NCI-H748 (cell line): Measurements from ENCODE around the gene ANG.
A peak's percentile ranks its signal among the peaks of the same experiment; 100 is the strongest.

Experiments
- DNase-seq: peaks from one replicate; lab custom pipeline; 2025; ENCODE audit not compliant: unreplicated experiment; lab: John Stamatoyannopoulos, UW

The ANG gene

DNA sequence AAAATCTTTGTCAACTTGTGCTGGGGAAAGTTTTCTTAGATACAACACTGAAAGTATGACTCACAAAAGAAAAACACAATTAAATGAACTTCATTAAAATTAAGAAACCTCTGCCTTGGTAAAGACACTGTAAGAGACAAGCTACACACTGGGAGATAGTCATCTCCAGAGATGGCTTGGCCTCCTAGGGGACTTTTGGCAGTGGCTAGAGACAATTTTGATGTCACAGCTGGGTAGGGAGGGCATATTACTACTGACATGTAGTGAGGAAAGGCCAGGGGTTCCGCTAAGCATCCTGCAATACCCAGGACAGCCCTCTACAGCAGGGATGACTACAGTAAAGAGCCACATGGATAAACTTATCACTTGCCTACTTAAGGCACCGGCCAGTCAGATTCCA lies 12.9 kb upstream of the ANG start:
- DNase-seq: no peak

DNA sequence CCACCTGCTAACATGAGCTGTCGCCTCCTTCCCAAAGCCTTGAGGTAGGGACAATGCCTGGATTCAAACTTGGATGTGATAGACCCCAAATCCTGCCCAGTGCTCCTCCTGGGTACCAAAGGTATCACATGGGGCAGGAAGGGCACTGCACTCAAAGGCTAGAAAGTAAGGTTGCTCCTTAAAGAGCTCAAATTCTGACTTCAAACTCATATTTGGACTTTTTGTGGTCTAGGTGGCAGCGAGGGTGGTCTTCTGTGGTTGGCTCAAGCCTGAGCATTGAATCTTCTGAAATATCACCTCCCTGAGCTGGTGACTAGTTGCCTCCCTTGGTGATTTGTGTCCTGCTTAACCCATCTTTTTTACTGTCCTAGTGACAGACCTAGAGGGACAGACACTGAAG lies 12.5 kb upstream of the ANG start:
- no peak for DNase-seq

DNA sequence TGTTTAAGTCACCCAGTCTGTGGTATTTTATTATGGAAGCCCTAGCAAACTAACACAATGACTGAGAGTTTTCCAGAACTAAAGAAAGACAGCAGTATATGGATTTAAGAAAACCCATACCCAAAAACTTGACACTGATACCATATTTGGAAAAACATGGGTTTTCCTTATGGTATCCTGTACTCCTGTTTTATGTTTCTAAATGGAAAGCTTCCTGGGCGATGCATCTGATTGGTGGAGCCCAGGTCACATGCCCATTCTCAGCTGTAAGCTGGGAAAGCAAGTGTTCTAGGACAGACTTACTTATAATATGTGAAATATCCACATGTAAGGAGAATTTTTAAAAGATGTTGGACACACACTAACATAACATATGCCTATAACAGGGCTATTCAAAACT lies 8.7 kb upstream of the ANG start:
- DNase-seq: peak; percentile 48

- no peak for DNase-seq
Measured at GRCh38 chr14:20680363-20680762, 8.2 kb upstream of the ANG start.

DNA sequence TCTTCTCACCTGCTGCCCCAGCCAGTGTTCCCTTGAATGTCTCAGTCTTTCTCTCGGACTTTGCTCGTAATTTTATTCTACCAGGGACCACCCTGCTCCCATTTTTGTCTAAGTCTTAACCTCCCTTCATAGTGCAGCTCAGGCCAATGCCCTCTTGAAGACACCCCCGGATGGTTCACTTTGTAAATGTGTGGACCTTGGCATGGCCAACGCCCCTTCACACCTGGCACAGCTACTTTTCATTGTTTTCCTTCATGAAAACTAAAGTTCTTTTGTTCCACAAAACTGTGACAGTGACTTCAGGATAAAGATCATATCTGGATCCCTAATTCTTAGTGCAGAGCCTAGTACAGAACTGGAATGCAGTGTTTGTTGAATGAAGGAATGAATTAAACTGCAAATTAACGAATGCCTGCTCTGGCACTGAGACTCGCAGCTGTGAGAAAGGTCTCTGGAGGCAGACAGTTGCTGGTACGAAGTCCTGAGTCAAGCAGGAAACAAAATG lies 7.7 kb upstream of the ANG start:
- peak; percentile 31 for DNase-seq

GRCh38 chr14:20681348-20682126 lies 7.0 kb upstream of the ANG start:
- peak; percentile 87 for DNase-seq

DNA sequence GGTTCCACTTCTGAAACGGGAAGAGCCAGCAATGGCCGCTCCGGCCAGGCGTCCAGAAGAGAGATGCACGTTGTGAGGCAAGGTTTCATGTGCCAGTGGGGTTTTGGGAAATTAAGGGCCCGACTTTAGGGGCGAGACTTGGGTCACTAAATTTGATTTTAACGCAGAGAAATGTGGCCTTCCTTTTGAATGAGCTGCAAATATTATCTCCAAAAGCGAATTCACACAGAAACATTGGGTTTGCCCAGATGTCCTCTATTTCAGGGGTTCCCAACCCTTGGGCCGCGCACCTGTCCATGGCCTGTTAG lies 6.5 kb upstream of the ANG start:
- DNase-seq: no peak

- peak; percentile 94 for DNase-seq
Measured at GRCh38 chr14:20682435-20683124, 6.0 kb upstream of the ANG start.

DNA sequence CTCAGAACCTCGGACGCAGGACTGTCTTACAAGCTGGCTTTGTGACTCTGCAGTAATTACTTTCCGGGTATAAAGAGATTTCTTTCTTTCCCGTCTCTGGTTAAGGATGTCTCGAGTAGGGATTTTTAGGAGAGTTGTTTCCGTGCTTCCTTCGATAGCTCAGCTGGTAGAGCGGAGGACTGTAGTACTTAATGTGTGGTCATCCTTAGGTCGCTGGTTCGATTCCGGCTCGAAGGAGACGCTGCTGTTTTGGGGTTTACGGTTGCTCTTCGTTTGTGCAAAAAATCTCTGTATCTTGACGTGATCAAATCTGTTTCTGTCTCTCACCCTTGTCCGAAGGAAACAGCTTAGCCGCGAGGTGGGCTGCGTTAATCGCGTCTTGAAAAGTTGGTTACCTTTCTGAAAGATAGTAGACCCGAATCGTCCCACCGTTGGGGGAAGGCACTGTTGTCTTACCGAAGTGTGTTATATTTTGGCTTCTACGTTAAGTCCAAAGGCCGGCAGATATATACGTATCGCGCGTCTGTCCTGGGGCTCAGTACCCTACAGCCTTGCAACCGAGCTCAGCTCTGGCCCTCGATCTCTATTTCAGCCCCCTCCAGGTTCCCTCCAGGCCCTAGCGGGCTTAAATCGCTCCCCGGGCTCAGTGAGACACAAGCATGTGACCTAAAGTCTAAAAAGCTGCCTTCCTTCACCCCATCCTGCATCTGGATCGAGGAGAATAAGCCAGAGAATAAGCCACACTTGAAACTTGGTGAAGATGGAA lies 5.3 kb upstream of the ANG start:
- DNase-seq: peak; percentile 87

- peak; percentile 77 for DNase-seq
Measured at GRCh38 chr14:20683891-20684661, 4.5 kb upstream of the ANG start, which contains the start of gene RNASE4. RNASE4 (plus strand) TSS chr14:20684560; CDS start chr14:20699372, 14,812 bp downstream.

DNA sequence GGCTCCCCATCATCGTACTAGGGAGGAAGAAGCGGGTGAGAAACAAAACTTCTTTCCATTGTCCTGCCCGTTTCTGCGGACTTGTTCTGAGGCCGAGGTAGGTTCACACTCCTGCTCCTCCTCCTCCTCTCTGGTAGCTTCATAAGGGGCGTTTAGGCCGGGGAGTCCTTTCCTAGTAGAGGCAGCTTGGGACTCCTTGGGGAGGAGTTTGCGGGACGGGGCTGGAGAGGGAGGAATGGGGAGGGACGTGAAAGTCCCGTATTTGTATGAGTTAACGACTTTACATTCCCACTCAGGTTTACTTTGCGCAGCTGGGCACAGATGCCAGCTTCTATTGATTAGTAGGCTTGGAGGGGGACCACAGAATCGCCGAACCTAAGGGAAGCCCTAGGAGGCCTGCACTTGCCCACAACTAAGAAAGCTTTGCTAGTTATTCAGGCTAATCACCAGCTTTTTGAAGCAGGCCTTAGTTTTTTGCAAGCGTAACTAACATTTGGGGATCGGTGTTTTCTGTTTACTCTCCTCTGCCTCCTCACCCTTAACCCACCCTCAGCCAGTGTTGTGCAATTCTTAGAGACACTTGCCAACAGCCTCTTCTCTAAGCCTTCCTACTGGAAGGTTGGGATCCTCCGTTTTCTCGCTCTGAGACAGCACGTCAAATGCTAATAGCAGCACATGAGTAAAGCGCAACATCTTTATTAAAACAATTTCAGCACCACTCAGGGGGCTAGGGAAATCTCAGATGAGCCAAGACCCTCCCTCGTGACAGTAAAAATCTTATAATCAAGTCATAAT lies 3.7 kb upstream of the ANG start:
- peak; percentile 66 for DNase-seq

DNA sequence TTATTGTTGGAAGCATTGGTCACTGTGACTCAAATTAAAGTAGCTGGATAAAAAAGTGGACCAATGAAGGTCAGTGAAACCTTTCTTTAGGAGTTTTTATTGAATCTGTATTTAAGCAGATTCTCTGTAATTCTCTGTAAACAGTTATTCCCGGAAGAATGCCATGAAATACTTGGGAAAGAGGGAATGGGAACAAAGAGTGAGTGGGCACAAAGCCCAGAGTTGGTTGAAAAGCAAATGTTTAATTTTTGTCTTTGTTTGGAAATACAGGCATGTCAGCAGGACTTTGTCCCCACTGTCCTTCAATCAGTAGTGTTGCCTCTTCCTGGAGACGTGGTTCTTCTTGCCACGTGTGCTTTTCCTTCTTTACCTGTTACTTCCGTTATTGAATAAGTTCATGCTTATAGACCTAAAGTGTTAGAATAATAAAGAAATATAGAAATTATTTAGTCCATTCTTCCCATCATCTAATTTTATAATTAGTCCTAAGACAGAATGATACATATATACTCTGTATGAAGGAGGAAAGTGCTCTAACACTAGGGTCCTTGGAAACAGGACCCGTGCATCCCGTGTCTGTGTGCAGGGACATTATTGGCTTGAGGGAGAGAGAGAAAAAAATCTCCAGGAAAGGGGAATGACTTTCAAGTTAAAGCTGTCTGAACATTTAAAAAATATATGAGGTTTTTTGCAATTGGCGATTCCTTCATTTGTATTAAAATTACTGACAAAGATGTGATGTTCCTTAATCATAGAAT lies 2.0 kb upstream of the ANG start:
- DNase-seq: no peak

- DNase-seq: no peak
Measured at GRCh38 chr14:20687362-20688166, 1.0 kb upstream of the ANG start.

GRCh38 chr14:20690848-20691640 lies 2.5 kb downstream of the ANG start:
- peak; percentile 71 for DNase-seq

GRCh38 chr14:20692116-20692751 lies 3.7 kb downstream of the ANG start:
- peak; percentile 38 for DNase-seq

GRCh38 chr14:20696764-20697163 lies 8.2 kb downstream of the ANG start:
- no peak for DNase-seq

DNA sequence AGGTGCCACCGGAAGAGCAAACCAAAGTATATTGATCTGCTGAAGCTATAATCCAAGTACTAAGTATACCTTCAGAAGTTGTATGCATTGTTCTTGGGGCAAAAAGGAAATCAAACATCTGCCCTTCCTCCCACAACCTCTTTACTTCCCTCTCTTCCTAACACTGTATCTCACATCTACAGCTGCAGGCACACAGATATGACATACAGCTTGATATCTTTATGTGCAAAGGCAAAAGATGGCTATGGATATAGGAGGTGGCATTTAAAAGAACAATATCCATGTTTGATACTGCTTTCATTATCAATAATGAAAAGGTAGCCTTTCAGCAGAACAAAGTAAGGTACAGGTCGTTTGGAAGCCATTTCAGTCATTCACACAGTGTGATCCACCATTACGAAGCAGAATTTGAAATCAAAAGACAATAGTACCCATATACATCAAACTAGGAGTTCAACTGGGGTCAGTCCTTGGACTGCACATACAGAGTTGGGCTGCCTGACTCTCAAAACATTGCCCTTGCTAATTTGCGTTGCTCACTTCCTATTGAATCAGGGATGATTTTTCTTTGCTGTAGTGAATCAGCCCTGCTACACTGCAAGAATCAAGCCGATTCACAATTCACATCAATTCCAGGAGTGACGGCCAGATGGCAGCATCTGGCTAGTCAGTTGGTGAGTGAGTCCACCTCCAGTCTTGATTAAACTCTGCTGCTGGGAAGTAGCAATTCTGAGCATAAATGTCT lies 8.9 kb downstream of the ANG start:
- DNase-seq: peak; percentile 59
